Endothelial cell of umbilical vein (primary cell): ENCODE results near the gene CPZ. TPM values are rescaled to one million over a fixed set of nuclear protein-coding genes. Genes with fewer than 3 reads are reported as not detected.

Source experiments
- BruUV-seq: library from RNA; stranded (reverse); fragments of 400-500 nt; replicated peaks from 2 replicates; lab custom pipeline; 2021; lab: Mats Ljungman, UMichigan
- CTCF ChIA-PET: fragments of 300-600, 350-600 bp; sonication (Branson Sonifier 250); formaldehyde crosslinking; loops from one replicate; lab custom pipeline; 2021; ENCODE audit warnings: antibody characterized with exemption, inconsistent platforms; lab: Charles Lee
- POLR2A ChIA-PET: fragments of 300-600, 350-600 bp; sonication (Branson Sonifier 250); formaldehyde crosslinking; loops from one replicate; lab custom pipeline; 2021; ENCODE audit warnings: antibody characterized with exemption, inconsistent platforms; lab: Charles Lee
- DNase-seq: peaks from one replicate; pipeline ENCODE4 v3.0.0-alpha.2; 2011; ENCODE audit warnings: low read depth, low spot score
- FAIRE-seq: peaks from 2 replicates; lab custom pipeline; 2011; peaks lifted over from hg19 to GRCh38; lab: Jason Lieb, UNC
- H2AFZ ChIP-seq: 2 replicates; pipeline ENCODE4 v1.6.0; 2012; ENCODE audit warnings: low read depth, low read length, control low read depth, inconsistent platforms
- H3K27ac ChIP-seq: 2 replicates; pipeline ENCODE4 v1.5.1; 2011; ENCODE audit warnings: low read depth, mild to moderate bottlenecking, control low read depth, low read length, moderate library complexity; ENCODE audit not compliant: insufficient read depth
- H3K27me3 ChIP-seq, 2 experiments: 2 replicates each; pipeline versions ENCODE4 v1.6.0 to v1.6.1; 2011; ENCODE audit warnings: low read length in 2 of 2, mixed read lengths in 1 of 2; ENCODE audit not compliant: control insufficient read depth in 2 of 2, insufficient read depth in 2 of 2
- H3K36me3 ChIP-seq, 2 experiments: 2 replicates in 1 of 2; 3 replicates in 1 of 2; pipeline ENCODE4 v1.5.1; 2011; ENCODE audit warnings: low read length in 2 of 2, mild to moderate bottlenecking in 1 of 2, moderate library complexity in 1 of 2; ENCODE audit not compliant: control insufficient read depth in 2 of 2, insufficient read depth in 2 of 2; ENCODE audit errors: extremely low read depth in 1 of 2
- H3K4me1 ChIP-seq: 3 replicates; pipeline ENCODE4 v1.5.1; 2011; ENCODE audit warnings: mild to moderate bottlenecking, low read length; ENCODE audit not compliant: control insufficient read depth, insufficient read depth; ENCODE audit errors: extremely low read depth
- H3K4me2 ChIP-seq: 2 replicates; pipeline ENCODE4 v1.6.1; 2011; ENCODE audit warnings: low read length, control low read depth, mixed read lengths; ENCODE audit not compliant: insufficient read depth
- H3K4me3 ChIP-seq, 3 experiments: fragments of 200-600 bp in 1 of 3; sonication (generic), shearing (Covaris generic) in 1 of 3; replicated peaks in 1 of 3; 2 replicates each; pipeline ENCODE4 v1.5.1; 2011 to 2016; ENCODE audit warnings: control low read depth in 3 of 3, low read length in 3 of 3, mild to moderate bottlenecking in 2 of 3, inconsistent platforms in 1 of 3, low read depth in 1 of 3, moderate library complexity in 1 of 3; ENCODE audit not compliant: insufficient read depth in 1 of 3
- H3K79me2 ChIP-seq: 2 replicates; pipeline ENCODE4 v1.6.0; 2012; ENCODE audit warnings: low read length, inconsistent platforms; ENCODE audit not compliant: control insufficient read depth, insufficient read depth
- H3K9ac ChIP-seq: replicated peaks from 2 replicates; pipeline ENCODE3; 2011; ENCODE audit warnings: low read length, control low read depth; ENCODE audit not compliant: insufficient read depth; ENCODE audit errors: extremely low read depth
- H3K9me1 ChIP-seq: replicated peaks from 3 replicates; pipeline ENCODE4 v1.6.0; 2011; ENCODE audit warnings: mild to moderate bottlenecking, low read length; ENCODE audit not compliant: control insufficient read depth, insufficient read depth; ENCODE audit errors: extremely low read depth
- H3K9me3 ChIP-seq: replicated peaks from 2 replicates; pipeline ENCODE4 v1.5.1; 2012; ENCODE audit warnings: low read length, inconsistent platforms; ENCODE audit not compliant: control insufficient read depth, insufficient read depth
- H4K20me1 ChIP-seq: replicated peaks from 2 replicates; pipeline ENCODE3; 2011; ENCODE audit warnings: mild to moderate bottlenecking, low read length; ENCODE audit not compliant: control insufficient read depth, insufficient read depth; ENCODE audit errors: extremely low read depth
- CTCF ChIP-seq, 2 donors: IDR thresholded peaks; 1 replicate in 1 of 2; 2 replicates in 1 of 2; pipeline ENCODE4 v1.5.1; 2011; ENCODE audit warnings: low read length in 2 of 2, mild to moderate bottlenecking in 2 of 2, moderate library complexity in 2 of 2, control low read depth in 1 of 2, inconsistent platforms in 1 of 2, low read depth in 1 of 2; ENCODE audit not compliant: insufficient read depth in 1 of 2; ENCODE audit errors: extremely low read depth in 1 of 2
- EZH2 ChIP-seq: IDR thresholded peaks from 2 replicates; pipeline ENCODE4 v1.6.1; 2012; ENCODE audit warnings: borderline replicate concordance, low read depth, mild to moderate bottlenecking, moderate library complexity, low read length, inconsistent platforms; ENCODE audit not compliant: severe bottlenecking
- FOS ChIP-seq: IDR thresholded peaks from 2 replicates; pipeline ENCODE4 v1.6.1; 2011; ENCODE audit warnings: mild to moderate bottlenecking, low read length, moderate library complexity, borderline replicate concordance; ENCODE audit not compliant: insufficient read depth
- GATA2 ChIP-seq: IDR thresholded peaks from 2 replicates; pipeline ENCODE4 v1.7.0; 2011; ENCODE audit warnings: low read depth, mild to moderate bottlenecking, moderate library complexity, mixed read lengths, low read length; ENCODE audit not compliant: insufficient read length, insufficient read depth
- JUN ChIP-seq: IDR thresholded peaks from 2 replicates; pipeline ENCODE4 v1.6.1; 2011; ENCODE audit warnings: borderline replicate concordance, low read depth; ENCODE audit not compliant: insufficient read length, insufficient read depth
- MAX ChIP-seq: IDR thresholded peaks from 2 replicates; pipeline ENCODE4 v1.6.1; 2011; ENCODE audit not compliant: insufficient read depth, insufficient read length
- MYC ChIP-seq: IDR thresholded peaks from one replicate; pipeline ENCODE4 v1.6.1; 2011; ENCODE audit warnings: mild to moderate bottlenecking, low read depth, low read length
- POLR2A ChIP-seq: IDR thresholded peaks from 2 replicates; pipeline ENCODE4 v1.6.1; 2012; ENCODE audit warnings: low read depth, mild to moderate bottlenecking, control low read depth, low read length
- POLR2AphosphoS5 ChIP-seq: IDR thresholded peaks from 2 replicates; pipeline ENCODE4 v1.6.1; 2012; ENCODE audit warnings: low read depth, mild to moderate bottlenecking, control low read depth, low read length, moderate library complexity; ENCODE audit not compliant: insufficient read depth
- dilution Hi-C: fragments of 300-500 bp; cut with MboI; formaldehyde crosslinking; loops from one replicate; pipeline ENCODE4 v1.15.0; 2019; ENCODE audit warnings: low sequenced_read_pairs; ENCODE audit not compliant: extremely low pct_ligation_motif_present
- intact Hi-C: fragments of 100-400 bp; cut with micrococcal nuclease; formaldehyde crosslinking; loops from one replicate; pipeline ENCODE4 v1.10.0; 2022
- polyA plus RNA-seq, 4 experiments: library from polyadenylated mRNA; depleted of rRNA in 3 of 4; stranded (reverse) in 3 of 4; unstranded in 1 of 4; fragments of >200 nt; gene quantifications; 2 replicates each; pipeline versions ENCODE4 v1.2.1 to v1.2.3, GENCODE V29; 2011 to 2012; ENCODE audit warnings: missing spikeins in 1 of 4
- total RNA-seq: library from RNA; stranded (reverse); gene quantifications from 2 replicates; pipeline ENCODE4 v1.2.3, GENCODE V29; 2021

CPZ gene
- total and polyA plus RNA-seq, 2 donors (not counting 3 experiments of a cell fraction or from before 2014, with no cell fraction given): not detected

- intact Hi-C loops: no loop called here
- Histone ChIP-seq H3K4me3 (no peak overlapping the region), H3K4me2 (no peak overlapping the region), H3K27me3 (no peaks in the 10 kb centered on the region), H3K9me1 (no peaks in the 10 kb centered on the region), H3K27ac (no peak overlapping the region), H2AFZ (no peak overlapping the region), H3K9me3 (no peaks in the 10 kb centered on the region), H3K9ac (no peak overlapping the region), H3K36me3 (no peaks in the 10 kb centered on the region), H4K20me1 (no peaks in the 10 kb centered on the region), H3K79me2 (no peaks in the 10 kb centered on the region), H3K4me1 (no peaks in the 10 kb centered on the region)
- no peak for TF ChIP-seq GATA2
- no peak for TF ChIP-seq POLR2A
- no peak for TF ChIP-seq POLR2AphosphoS5
- TF ChIP-seq EZH2: no peak
- TF ChIP-seq JUN: no peak
- TF ChIP-seq MAX: no peak
- no peak for TF ChIP-seq MYC
- no peak for TF ChIP-seq CTCF (IDR thresholded peaks at IDR 0.05; ENCODE audit: extremely low read depth in 1 of 2, insufficient read depth in 1 of 2, low read depth in 1 of 2, low read length in 2 of 2)
- TF ChIP-seq FOS: no peak
- dilution Hi-C loops: no loop called here
- BruUV-seq: no TSS peak
- ChIA-PET POLR2A (no interaction called here), CTCF (no interaction called here)
- FAIRE-seq (no peak), DNase-seq (no peak)
These were observed 9.5 kb upstream of the CPZ start for GRCh38 chr4:8582941-8583654.
